HG03025 (cell line): Measurements from ENCODE around the gene MCOLN1.

Source experiments
- ATAC-seq: cut with Tn5 transposase; IDR thresholded peaks from one replicate; pipeline ENCODE4 v1.9.1; 2021; ENCODE audit warnings: mild to moderate bottlenecking, moderate library complexity; ENCODE audit not compliant: unreplicated experiment, low FRiP score

Gene MCOLN1

DNA sequence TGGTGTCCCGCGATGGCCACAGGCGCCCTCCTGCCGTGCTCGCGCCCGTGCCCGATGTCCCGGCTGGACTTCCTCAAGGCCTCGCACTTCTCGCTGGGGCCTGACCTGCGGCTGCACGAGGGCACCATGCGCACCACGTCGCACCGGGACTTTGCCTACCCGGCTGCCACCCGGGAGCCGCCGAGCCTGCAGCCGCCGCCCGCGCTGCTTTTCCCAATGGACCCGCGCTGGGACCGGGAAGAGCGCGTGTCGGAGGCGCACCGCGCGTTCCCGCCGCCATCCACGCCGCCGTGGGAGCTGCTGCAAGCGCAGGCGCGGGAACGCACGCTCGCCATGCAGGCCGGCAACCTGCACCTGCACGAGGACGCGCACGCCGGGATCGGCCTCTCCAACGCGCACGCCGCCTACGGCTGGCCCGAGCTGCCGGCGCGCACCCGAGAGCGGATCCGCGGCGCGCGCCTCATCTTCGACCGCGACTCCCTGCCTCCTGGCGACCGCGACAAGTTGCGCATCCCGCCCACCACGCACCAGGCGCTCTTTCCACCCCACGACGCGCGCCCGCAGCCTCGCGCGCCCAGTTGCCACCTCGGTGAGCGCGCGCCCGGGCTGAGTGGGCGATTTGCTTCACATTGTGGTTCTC lies 21.5 kb upstream of the MCOLN1 start:
- no peak for ATAC-seq

DNA sequence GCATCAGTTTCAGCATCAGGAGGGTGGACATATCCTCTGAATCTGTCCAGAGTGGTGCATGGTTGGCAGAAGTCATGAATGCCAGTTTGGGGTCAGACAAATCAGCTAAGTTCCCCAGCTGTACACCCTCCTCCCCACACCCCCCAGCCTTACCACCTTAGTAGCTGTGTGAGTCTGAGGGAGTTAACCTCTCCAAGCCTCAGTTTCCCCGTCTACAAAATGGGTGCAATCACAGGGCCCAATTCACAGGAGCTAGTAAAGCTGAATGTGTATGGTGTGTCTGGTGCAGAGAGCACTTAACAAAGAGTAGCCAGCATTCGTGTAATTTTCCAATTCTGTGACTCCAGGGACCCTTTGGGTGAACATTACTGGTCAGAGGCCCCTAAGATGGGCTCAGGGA lies 19.9 kb upstream of the MCOLN1 start:
- ATAC-seq: no peak

DNA sequence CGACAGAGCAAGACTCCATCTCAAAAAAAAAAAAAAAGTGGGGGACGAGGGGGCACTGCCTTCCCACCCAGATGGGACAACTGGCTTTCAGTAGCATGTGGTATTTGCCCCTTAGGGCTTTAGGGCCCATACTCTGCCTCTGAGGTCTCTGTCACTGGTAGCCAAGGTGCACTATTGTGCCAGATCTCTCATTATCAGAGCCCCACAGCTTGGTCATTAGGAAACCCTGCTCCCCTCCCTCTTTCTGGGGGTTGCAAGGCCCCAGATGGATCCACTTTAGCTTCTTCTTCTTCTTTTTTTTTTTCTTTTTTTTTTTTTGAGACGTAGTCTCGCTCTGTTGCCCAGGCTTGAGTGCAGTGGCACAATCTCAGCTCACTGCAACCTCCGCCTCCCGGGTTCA lies 17.7 kb upstream of the MCOLN1 start:
- ATAC-seq: no peak

DNA sequence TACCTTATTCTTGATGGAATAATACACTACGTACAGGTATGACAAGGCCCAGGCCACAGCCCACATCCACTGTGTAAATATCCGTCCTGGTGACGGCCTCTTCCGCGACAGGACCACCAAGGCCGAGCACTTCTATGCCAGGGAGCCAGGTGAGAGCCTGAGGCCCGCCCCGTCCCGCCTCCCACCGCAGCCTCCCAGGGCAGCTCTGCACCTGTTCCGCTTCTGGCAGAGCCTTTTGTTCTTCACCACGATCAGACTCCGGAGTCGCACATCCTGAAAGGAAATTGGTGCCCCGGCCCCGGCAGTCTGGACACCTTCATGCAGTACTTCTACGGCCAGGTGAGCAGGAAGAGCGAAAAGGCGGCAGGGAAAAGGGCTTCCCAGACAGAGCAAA lies 17.1 kb upstream of the MCOLN1 start:
- no peak for ATAC-seq

DNA sequence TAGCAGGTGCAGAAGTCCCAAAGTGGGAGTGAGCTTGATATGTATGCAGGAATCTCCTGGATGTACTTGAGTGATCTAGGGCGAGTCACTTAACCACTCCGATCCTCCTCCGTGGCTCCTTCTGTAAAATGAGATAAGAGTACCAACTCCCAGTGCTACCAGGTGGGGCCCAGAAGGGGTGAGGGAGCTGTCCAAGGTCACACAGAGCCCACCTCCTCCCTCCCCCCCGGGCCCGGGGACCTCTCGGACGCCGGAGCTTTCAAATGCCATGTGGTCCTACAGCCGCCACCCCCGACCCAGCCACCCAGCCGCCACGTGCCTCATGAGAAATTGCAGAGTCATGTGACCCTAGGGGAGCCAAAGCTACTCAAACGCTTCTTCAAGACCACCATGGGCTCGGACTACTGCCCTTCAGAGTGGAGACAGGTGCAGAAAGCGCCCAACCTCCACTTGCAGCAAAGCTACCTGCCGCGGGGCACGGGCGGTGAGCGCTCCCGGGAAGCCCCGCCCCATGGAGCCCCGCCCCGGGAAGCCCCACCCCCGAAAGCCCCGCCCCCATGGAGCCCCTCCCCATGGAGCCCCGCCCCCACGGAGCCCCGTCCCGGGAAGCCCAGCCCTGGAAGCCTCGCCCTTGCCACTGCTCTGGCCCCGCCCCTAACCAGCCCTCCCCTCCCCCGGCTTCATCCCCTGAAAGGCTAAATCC lies 16.6 kb upstream of the MCOLN1 start:
- ATAC-seq: no peak

DNA sequence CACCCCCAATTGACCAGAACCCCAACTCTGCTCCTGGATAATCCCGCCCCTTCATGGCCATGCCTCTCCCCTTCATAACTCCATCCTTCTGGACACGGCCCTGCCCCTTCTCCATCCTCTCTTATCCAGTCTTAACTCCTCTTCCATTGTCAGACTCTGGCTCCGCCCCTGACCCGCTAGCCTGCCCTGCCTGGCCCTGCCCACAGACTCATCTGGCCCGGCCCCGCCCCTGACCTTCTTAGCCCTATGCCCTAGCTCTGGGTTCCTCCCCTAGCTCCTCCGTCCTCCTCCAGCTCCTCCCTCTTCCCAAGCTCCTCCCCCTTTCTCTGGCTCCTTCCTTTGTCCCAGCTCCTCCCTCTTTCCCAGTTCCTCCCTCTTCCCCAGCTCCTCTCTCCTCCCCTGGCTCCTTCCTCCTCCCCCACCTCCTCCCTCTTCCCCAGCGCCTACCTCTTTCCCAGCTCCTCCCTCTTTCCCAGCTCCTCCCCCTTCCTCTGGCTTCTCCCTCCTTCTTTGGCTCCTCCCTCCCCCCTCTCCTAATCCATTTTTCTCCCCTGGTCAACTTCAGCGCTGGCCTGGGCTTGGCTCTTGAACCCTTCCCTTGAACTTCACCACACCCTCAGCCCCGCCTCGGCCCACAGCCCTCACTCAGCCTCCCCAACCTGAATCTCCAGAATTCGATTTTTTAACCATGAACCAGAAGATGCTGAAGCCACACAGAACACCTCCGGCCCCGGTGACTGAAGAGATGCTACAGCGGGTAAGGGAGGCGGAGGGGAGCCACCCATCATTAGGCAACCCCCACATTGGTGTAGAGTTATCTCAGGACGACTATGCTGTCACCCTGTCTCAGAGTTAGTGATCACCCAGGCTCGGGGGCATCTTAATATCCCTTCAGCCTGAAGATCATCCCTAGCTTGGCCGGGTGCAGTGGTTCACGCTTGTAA lies 15.8 kb upstream of the MCOLN1 start:
- no peak for ATAC-seq

DNA sequence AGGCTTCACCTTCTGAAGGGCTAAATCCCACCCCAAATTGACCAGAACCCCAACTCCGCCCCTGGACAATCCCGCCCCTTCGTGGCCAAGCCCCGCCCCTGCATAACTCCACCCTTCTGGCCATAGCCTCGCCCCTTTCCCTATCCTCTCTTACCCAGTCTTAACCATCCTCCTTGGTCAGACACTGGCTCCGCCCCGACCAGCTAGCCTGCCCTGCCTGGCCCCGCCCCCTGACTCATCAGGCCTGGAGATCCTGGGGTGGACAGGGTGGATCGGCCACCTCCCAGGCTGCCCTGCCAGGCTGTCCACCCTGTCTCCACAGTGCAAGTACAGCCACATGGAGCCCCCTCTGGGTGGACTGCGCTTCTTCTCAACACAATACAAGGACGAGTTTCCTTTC lies 14.5 kb upstream of the MCOLN1 start:
- no peak for ATAC-seq

DNA sequence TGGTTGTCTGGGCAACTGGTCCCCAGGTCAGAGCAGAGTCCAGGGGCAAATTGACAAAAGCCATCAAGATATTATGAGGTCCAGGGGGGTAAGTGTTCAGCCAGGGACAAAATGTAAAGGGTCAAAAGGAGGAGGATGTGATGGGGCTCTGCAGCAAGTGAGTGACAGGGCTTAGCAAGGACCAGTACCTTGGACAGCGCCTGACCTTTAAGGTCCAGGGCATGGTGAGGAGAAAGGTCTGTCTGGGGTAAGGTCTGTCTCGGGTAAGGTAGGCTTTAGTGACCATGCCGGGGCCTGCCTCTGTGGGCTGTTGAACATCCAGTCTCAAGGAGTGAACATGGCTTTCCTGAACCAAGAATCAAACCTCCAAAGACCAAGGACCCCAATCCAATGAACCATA lies 12.8 kb upstream of the MCOLN1 start:
- no peak for ATAC-seq

DNA sequence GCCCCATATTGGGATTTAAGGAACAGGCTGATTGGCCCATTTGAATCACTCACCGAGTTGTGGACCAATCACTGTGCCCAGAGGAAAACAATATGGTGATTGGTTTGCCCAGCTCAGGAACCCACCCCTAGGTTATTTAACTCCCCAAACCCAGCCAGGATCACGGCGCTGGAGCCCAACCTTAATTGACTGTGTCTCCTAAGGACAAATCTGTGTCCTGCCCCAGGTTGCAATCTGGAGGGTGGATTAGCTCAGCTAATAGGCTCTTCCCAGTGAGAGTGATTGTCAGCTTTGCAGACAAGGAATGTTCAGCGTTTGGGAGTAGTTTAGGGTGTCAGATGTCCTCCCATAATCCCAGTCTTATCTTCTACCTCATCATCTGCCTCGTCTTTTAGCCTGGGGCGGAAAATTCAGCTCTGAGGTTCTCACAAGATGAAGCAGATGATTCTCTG lies 10.0 kb upstream of the MCOLN1 start:
- no peak for ATAC-seq

DNA sequence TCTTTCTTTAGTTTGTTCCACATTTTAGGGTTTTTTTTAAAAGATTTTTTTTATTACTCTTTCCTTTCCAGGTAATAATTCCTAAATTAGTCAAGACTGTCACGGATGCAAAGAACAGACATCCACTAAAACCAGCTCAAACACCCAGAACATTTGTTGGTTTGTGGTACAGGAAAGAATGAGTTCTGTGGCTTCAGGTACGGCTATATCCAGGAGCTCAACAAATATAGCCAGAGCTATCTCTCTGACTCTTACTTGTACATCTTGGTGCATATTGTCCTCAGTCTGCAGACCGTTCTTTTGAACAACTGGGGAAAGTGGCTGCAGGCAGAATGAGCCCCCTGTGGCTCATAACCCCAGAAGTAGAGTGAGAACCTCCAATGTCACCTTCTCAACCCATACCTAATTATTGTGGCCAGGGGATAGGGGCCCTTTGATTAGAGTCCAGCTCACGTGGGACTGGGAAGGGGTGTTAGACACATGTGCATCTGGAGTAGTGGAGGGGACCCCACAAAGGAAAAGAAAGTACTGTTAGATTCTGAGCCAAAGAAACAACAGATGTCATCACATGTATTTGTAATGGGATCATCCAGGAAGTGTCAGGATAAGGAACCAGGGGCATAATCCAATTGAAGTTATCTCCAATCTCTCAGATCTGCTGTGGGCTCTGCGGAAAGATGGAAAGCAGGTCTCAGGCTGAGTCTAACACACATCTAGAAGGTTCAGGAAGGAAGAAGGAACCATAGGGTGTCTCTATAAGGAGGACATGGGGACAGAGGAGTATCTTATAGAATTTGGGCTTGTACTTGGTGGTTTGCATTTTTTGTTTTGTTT lies 8.4 kb upstream of the MCOLN1 start:
- no peak for ATAC-seq

DNA sequence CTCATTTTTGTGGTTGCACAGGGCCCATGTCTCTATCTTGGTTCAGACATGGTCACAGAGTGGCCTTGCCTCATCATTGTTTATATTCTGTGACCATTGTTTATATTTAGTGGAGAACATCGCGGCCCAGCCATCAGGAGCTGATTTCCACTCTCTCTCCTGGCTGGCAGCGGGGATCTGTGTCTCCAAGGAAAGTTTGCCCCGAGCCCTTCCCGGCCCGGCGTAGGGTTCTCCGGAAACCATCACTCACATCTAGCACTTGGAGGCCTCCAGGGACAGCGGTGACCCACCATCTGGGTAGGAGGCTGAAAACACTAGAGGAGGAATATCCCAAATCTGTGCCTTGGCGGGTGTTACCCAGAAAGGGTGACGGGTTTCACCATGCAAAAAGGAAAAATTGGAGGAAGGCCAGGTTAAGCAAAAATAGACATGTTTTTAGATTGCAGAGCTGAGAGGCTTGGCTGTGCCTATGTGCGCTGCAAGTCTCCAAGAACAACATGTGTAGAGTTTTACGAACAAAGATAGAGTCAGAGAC lies 7.2 kb upstream of the MCOLN1 start:
- ATAC-seq: no peak

DNA sequence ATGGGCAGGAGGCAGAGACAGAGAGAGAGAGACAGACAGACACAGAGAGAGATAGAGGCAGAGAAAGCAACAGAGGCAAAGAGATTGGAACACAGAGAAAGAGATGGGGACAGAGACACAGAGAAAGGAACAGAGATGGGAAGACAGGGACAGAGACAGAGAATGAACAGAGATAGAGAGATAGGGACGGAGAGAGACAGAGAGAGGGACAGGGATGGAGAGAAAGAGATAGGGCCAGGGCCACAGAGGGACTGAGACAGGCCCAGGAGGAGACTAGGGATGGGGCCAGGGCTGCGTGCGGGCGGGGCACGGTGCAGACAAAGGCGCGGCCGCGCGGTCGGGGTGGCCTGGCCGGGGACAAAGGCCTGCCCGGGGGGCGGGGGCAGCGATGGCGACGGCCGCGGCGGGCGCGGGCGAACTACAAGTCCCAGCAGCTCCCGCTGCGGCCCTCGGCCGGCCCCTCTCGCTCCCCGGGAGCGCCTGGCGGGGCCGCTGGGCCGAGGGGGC lies 6.7 kb upstream of the MCOLN1 start, which contains the start of gene ZNF358:
Gene ZNF358 (plus strand): TSS at position 459 of the 507 bp plus-strand sequence. CDS start 3,140 bp downstream, outside the sequence.
- ATAC-seq: no peak

DNA sequence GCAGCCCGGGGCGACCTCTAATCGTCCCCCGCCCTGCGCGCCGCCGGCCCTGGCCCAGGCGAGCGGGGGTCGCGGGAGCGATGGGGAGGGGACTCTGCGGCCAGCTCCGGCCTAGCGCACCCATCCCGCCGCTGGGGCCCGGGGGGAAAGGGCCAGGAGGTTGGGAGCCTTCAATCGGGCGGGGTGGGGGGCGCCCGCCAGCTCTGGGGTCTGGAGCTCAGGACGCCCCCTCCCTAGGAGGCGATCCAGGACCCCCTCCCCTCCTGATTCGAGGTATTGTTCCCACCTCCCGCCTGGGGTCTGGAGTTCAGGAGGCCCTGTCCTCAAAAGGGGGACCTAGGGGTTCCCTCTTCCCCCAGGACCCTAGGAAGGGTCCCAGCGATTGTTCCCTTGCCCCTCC lies 6.1 kb upstream of the MCOLN1 start:
- ATAC-seq: no peak

DNA sequence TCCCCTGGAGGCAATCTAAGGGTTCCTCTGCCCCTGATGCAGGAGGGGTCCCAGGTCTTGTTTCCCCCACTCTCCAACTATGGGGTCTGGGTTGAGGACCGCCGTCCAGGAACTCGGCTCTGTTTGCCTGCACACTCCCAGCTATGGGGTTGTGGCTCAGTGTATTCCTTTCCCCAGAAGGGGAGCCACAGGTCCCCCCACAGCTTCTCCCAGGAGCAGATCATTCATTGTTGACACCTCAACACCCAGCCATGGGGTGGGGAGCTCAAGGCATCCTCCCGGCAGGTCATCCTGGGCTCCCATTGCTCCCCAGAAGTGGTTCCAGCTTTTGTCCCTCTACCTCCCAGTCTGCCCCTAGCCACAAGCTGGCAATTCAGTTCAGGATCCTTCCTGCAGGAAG lies 5.5 kb upstream of the MCOLN1 start:
- no peak for ATAC-seq

DNA sequence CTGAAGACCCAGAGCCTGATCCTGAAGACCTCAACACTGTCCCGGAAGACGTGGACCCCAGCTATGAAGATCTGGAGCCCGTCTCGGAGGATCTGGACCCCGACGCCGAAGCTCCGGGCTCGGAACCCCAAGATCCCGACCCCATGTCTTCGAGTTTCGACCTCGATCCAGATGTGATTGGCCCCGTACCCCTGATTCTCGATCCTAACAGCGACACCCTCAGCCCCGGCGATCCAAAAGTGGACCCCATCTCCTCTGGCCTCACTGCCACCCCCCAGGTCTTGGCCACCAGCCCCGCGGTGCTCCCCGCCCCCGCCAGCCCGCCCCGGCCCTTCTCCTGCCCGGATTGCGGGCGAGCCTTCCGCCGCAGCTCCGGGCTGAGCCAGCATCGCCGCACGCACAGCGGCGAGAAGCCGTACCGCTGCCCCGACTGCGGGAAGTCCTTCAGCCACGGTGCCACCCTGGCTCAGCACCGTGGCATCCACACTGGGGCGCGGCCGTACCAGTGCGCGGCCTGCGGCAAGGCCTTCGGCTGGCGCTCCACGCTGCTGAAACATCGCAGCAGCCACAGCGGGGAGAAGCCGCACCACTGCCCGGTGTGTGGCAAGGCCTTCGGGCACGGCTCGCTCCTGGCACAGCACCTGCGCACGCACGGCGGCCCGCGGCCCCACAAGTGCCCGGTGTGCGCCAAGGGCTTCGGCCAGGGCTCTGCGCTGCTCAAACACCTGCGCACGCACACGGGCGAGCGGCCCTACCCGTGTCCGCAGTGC lies 2.9 kb upstream of the MCOLN1 start:
- no peak for ATAC-seq

DNA sequence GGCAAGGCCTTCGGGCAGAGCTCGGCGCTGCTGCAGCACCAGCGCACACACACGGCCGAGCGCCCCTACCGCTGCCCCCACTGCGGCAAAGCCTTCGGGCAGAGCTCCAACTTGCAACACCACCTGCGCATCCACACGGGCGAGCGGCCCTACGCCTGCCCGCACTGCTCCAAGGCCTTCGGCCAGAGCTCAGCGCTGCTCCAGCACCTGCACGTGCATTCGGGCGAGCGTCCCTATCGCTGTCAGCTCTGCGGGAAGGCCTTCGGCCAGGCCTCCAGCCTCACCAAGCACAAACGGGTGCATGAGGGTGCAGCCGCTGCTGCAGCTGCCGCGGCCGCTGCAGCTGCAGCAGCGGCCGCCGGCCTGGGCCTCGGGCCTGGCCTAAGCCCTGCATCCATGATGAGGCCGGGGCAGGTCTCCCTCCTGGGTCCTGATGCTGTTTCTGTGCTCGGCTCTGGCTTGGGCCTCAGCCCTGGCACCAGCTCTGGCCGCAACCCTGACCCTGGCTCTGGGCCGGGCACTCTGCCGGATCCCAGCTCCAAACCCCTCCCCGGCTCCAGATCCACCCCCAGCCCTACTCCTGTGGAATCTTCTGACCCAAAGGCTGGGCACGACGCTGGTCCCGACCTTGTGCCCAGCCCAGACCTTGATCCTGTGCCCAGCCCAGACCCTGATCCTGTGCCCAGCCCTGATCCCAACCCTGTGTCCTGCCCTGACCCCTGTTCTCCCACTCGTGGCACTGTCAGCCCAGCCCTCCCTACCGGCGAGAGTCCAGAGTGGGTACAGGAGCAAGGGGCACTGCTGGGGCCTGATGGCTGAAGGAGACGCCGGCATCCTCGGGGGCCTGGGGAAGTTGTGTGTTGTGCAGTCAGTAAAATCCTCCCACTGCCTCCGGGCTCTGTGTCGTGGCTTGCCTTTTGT lies 2.0 kb upstream of the MCOLN1 start:
- no peak for ATAC-seq

DNA sequence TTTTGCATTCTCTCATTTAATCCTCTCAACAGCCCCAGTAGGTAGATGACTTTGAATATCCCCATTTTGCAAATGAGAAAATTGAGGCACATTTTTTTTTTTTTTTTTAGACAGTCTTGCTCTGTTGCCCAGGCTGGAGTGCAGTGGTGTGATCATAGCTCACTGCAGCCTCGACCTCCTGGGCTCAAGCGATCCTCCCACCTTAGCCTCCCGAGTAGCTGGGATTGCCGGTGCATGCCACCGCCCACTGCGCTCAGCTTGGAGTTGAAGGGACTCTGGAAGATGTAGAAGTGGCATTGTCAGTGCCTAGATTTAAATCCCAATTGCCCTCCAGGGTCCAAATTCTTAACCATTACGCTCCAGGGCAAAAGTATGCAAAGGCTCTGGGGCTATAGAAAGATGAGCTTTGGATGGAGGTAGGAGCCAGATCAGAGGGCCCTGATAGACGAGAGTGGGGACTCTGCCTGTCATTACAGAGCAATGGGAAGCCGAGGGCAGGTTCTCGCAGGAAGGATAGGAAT lies 813 bp upstream of the MCOLN1 start:
- ATAC-seq: no peak
